Activated CD8-positive, alpha-beta T cell treated with anti-CD3 and anti-CD28 coated beads for 36 hours (primary cell): Measurements from ENCODE around the gene HSPA12A. TPM values are rescaled to one million over a fixed set of nuclear protein-coding genes. Genes with fewer than 3 reads are reported as not detected.

Experiments used
- ATAC-seq: fragments of 200-7000 bp; cut with Tn5 transposase; one replicate; pipeline ENCODE4 v1.10.0; 2021; ENCODE audit warnings: mild to moderate bottlenecking, moderate library complexity
- CTCF ChIA-PET: fragments of 350-600 bp; sonication (Branson Sonifier 250); formaldehyde crosslinking; loops from one replicate; lab custom pipeline; 2021; ENCODE audit warnings: antibody characterized with exemption; lab: Charles Lee
- POLR2A ChIA-PET: fragments of 350-600 bp; sonication (Branson Sonifier 250); formaldehyde crosslinking; loops from one replicate; lab custom pipeline; 2021; ENCODE audit warnings: antibody characterized with exemption; lab: Charles Lee
- DNase-seq: peaks from one replicate; pipeline ENCODE4 v3.0.0-alpha.2; 2020
- H3K27ac Mint-ChIP-seq: one replicate; pipeline ENCODE4 v1.8.0; 2021; ENCODE audit warnings: mild to moderate bottlenecking, mixed read lengths
- H3K27me3 Mint-ChIP-seq: one replicate; pipeline ENCODE4 v1.8.0; 2021; ENCODE audit warnings: mixed read lengths
- H3K36me3 Mint-ChIP-seq: one replicate; pipeline ENCODE4 v1.8.0; 2021; ENCODE audit warnings: low read depth, mixed read lengths
- H3K4me1 Mint-ChIP-seq: one replicate; pipeline ENCODE4 v1.8.0; 2021; ENCODE audit warnings: low read depth, mixed read lengths
- H3K4me3 Mint-ChIP-seq: one replicate; pipeline ENCODE4 v1.8.0; 2021; ENCODE audit warnings: mild to moderate bottlenecking, moderate library complexity, mixed read lengths
- H3K9me3 Mint-ChIP-seq: one replicate; pipeline ENCODE4 v1.8.0; 2021; ENCODE audit warnings: mixed read lengths
- intact Hi-C: fragments of 100-400 bp; cut with micrococcal nuclease; formaldehyde crosslinking; loops from one replicate; pipeline ENCODE4 v1.10.0; 2022
- total RNA-seq, 2 experiments: library from RNA; stranded (reverse); gene quantifications; one replicate each; pipeline ENCODE4 v1.2.3, GENCODE V29; 2021
- TF ChIP-seq, protein P1 (sequence below): fragments of 200-600 bp; IDR thresholded peaks from one replicate; pipeline ENCODE4 v1.8.0; 2022; ENCODE audit warnings: antibody characterized with exemption, mild to moderate bottlenecking

Gene HSPA12A
- total RNA-seq, 2 experiments from 2014 or later, result 0.07 TPM; not detected in 1

DNA sequence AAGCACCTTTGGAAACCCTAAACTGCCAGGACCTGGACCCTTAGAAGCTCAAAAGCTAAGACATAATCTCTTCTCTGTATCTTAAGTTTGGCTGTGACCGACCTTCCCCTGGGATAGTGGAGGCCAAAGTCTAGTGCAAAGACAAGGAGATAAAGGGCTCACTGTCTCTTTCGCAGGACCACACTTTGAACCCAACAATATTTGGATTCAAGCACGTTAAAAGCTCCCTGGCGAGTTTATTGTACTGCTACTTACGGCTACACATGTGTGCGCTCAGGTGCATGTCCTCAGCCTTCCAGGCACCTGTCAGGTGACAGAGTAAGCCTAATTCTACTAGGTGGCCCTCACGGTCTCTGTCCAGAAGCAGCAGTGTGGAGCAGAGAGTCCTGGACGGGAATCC lies 65.7 kb downstream of the HSPA12A start:
- no peak for DNase-seq
- ChIA-PET POLR2A (no interaction called here), CTCF (interaction anchor here (2.4 kb wide), 1 partner anchor 111 kb away, joined by 6 read pairs; no protein-coding TSS in a partner anchor)
- Mint-ChIP-seq H3K27me3 (peaks cover 5% of the 10 kb centered on the region), H3K4me3 (no peak overlapping the region), H3K27ac (no peak overlapping the region), H3K9me3 (no peaks in the 10 kb centered on the region), H3K36me3 (no peaks in the 10 kb centered on the region), H3K4me1 (no peaks in the 10 kb centered on the region)
- TF ChIP-seq, protein P1, sequence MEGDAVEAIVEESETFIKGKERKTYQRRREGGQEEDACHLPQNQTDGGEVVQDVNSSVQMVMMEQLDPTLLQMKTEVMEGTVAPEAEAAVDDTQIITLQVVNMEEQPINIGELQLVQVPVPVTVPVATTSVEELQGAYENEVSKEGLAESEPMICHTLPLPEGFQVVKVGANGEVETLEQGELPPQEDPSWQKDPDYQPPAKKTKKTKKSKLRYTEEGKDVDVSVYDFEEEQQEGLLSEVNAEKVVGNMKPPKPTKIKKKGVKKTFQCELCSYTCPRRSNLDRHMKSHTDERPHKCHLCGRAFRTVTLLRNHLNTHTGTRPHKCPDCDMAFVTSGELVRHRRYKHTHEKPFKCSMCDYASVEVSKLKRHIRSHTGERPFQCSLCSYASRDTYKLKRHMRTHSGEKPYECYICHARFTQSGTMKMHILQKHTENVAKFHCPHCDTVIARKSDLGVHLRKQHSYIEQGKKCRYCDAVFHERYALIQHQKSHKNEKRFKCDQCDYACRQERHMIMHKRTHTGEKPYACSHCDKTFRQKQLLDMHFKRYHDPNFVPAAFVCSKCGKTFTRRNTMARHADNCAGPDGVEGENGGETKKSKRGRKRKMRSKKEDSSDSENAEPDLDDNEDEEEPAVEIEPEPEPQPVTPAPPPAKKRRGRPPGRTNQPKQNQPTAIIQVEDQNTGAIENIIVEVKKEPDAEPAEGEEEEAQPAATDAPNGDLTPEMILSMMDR, result no peak
- intact Hi-C loops, result no loop called here
- ATAC-seq, result no peak

DNA sequence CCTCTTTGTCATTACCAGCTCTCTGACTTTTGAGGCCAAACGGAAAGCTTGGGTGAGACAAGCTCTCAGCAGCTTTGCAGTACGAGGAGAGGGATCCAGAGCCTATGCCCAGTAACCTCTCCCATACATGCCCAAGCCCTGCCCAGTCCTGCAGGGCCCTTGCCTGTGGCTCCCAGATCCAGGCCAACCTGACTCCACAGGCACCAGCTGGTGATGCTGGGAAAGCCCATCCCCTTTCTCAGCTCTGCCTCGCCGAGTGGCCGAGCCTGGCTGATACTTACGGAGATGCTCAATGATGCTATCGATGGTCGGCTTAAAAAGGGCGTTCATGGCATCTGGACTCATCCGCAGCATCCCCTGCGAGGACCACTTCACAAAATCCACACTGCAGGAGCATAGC lies 66.2 kb downstream of the HSPA12A start:
- TF ChIP-seq, protein P1, result no peak
- ATAC-seq (no peak), DNase-seq (no peak)
- Mint-ChIP-seq H3K4me3 (no peak overlapping the region), H3K4me1 (no peaks in the 10 kb centered on the region), H3K9me3 (no peaks in the 10 kb centered on the region), H3K27ac (no peak overlapping the region), H3K27me3 (peaks cover 3% of the 10 kb centered on the region), H3K36me3 (no peaks in the 10 kb centered on the region)
- intact Hi-C loops, result no loop called here
- ChIA-PET POLR2A (no interaction called here), CTCF (no interaction called here)

DNA sequence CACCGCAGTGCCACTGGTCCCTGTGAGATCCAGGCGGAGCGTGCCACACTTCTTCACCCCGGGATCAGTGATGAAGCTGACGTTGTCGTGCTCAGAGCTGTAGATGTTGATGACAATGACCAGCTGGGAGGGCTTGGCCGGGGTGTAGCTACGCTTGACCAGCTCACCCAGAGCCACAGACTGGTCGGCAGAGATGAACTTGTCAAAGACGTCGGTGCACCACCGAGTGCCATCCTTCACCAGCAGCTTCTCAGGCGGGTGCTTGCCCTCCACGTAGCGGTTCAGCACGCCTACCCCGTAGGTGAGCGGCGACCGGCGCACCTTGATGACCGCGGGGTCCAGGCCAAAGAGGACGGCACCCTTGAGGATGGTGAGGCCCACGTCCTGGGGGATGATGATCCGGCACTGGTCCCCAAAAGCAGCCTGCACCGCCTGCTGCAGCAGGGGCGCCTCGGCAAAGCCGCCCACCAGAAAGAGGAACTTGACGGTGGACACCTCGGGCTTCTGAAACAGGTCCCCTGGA lies 67.4 kb downstream of the HSPA12A start:
- no peak overlapping the region for H3K4me3 Mint-ChIP-seq
- TF ChIP-seq, protein P1, result no peak
- no peak for DNase-seq
- H3K27me3 Mint-ChIP-seq, result peaks cover 9% of the 10 kb centered on the region
- no peaks in the 10 kb centered on the region for H3K4me1 Mint-ChIP-seq
- POLR2A ChIA-PET, result no interaction called here
- intact Hi-C loops, result no loop called here
- no peak overlapping the region for H3K27ac Mint-ChIP-seq
- no peak for ATAC-seq
- CTCF ChIA-PET, result no interaction called here
- no peaks in the 10 kb centered on the region for H3K9me3 Mint-ChIP-seq
- H3K36me3 Mint-ChIP-seq, result no peaks in the 10 kb centered on the region

DNA sequence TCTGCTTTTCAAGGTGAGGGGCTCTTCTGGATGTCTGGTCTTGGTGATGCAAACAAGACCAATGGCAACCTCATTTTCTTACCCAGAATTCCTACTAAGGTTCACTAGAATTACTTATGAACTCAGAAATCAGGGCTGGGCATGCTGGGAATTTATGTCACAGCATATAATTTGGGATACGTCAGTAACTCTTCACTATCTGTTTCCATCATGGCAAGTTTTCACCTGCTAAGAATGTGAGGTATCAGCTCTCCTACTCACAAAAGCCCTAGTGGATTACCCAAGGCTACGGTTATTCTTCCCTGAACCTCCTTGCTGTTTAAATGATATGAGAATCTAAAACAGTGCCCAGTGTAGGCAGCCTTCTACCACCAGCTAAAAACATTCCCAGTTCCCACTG lies 68.5 kb downstream of the HSPA12A start:
- Mint-ChIP-seq H3K27me3 (peaks cover 15% of the 10 kb centered on the region), H3K9me3 (no peaks in the 10 kb centered on the region), H3K4me3 (no peak overlapping the region), H3K4me1 (no peaks in the 10 kb centered on the region), H3K27ac (no peak overlapping the region), H3K36me3 (no peaks in the 10 kb centered on the region)
- TF ChIP-seq, protein P1, result no peak
- ATAC-seq, result no peak
- POLR2A ChIA-PET, result no interaction called here
- intact Hi-C loops, result no loop called here
- CTCF ChIA-PET, result no interaction called here
- no peak for DNase-seq

DNA sequence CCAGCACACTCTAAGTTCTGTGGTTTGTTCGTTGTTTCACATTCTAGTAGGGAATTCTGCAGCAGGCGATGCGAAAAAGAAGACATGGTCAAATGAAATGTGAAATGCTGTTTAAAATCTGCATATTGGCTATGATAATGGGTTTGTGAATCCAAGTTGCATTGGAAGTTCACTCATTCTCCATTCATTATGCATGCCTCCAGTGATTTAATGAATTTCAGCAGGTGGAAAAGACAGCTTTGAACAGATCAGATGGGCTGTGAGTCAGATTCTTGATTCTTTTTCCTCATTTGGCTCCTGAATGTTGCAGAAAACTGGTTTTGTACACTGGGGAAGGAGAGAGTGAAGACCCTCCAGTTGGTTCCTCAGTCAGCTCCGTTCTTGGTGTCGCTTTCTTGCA lies 69.5 kb downstream of the HSPA12A start:
- TF ChIP-seq, protein P1, result no peak
- no peak for ATAC-seq
- no peak for DNase-seq
- Mint-ChIP-seq H3K9me3 (no peaks in the 10 kb centered on the region), H3K36me3 (no peaks in the 10 kb centered on the region), H3K4me1 (no peaks in the 10 kb centered on the region), H3K27me3 (peaks cover 19% of the 10 kb centered on the region), H3K27ac (no peak overlapping the region), H3K4me3 (no peak overlapping the region)
- ChIA-PET CTCF (no interaction called here), POLR2A (no interaction called here)
- intact Hi-C loops, result no loop called here
